K562 (cell line): Measurements from ENCODE around the gene GAB4. TPM values are rescaled to one million over a fixed set of nuclear protein-coding genes. Genes with fewer than 3 reads are reported as not detected.

Experiments used
- ATAC-seq: fragments of 200-7000 bp; cut with Tn5 transposase; 3 replicates; pipeline ENCODE4 v1.9.1; 2020; ENCODE audit warnings: moderate library complexity
- BruUV-seq: library from RNA; stranded (reverse); fragments of 400-500 nt; replicated peaks from 2 replicates; lab custom pipeline; 2021; lab: Mats Ljungman, UMichigan
- CTCF ChIA-PET: fragments of 300-600 bp; formaldehyde crosslinking; extraction: SDS; loops from one replicate; lab custom pipeline; 2021; ENCODE audit warnings: low intra/inter-chr PET ratio; lab: Yijun Ruan, JAX
- POLR2A ChIA-PET: fragments of 300-600, 350-650 bp; sonication (Branson Sonifier 250); formaldehyde crosslinking; extraction: SDS; loops from one replicate; lab custom pipeline; 2021; ENCODE audit warnings: antibody characterized with exemption, inconsistent platforms; lab: Yijun Ruan, JAX
- DNase-seq, 4 experiments: peaks; one replicate each; pipeline versions ENCODE4 v3.0.0 to v3.0.0-alpha.2; 2011 to 2018; ENCODE audit warnings: low spot score in 3 of 4, mixed read lengths in 3 of 4; ENCODE audit errors: extremely low read depth in 1 of 4
- FAIRE-seq: peaks from 2 replicates; lab custom pipeline; 2011; peaks lifted over from hg19 to GRCh38; lab: Jason Lieb, UNC
- H2AFZ ChIP-seq: 2 replicates; pipeline ENCODE4 v1.6.0; 2011; ENCODE audit warnings: low read depth, low read length, control low read depth, inconsistent platforms
- H3K27ac ChIP-seq: fragments of 200-600 bp; 3 replicates; pipeline ENCODE4 v1.8.0; 2011; ENCODE audit warnings: low read depth, mild to moderate bottlenecking, control low read depth, inconsistent platforms, low read length, moderate library complexity, mixed read lengths; ENCODE audit errors: extremely low read depth
- H3K27me3 ChIP-seq, 2 experiments: fragments of 300-600 bp in 1 of 2; 2 replicates in 1 of 2; 3 replicates in 1 of 2; pipeline versions ENCODE4 v1.6.0 to v1.8.0; 2011; ENCODE audit warnings: inconsistent platforms in 2 of 2, low read length in 2 of 2, mild to moderate bottlenecking in 1 of 2, mixed read lengths in 1 of 2, moderate library complexity in 1 of 2; ENCODE audit not compliant: control insufficient read depth in 2 of 2, insufficient read depth in 2 of 2
- H3K36me3 ChIP-seq: fragments of 300-600 bp; 3 replicates; pipeline ENCODE4 v1.8.0; 2011; ENCODE audit warnings: mild to moderate bottlenecking, low read length, inconsistent platforms; ENCODE audit not compliant: control insufficient read depth, insufficient read depth
- H3K4me1 ChIP-seq, 2 experiments: fragments of 200-600 bp in 1 of 2; replicated peaks in 1 of 2; 2 replicates in 1 of 2; 3 replicates in 1 of 2; pipeline versions ENCODE4 v1.5.1 to v1.8.0; 2011; ENCODE audit warnings: inconsistent platforms in 2 of 2, low read length in 2 of 2, mild to moderate bottlenecking in 1 of 2, mixed read lengths in 1 of 2, moderate library complexity in 1 of 2; ENCODE audit not compliant: control insufficient read depth in 2 of 2, insufficient read depth in 2 of 2
- H3K4me2 ChIP-seq: 2 replicates; pipeline ENCODE4 v1.6.1; 2011; ENCODE audit warnings: low read length, control low read depth, inconsistent platforms, mixed read lengths; ENCODE audit not compliant: insufficient read depth
- H3K4me3 ChIP-seq: fragments of 200-600 bp; sonication (generic), shearing (Covaris generic); 2 replicates; pipeline ENCODE4 v1.5.1; 2016; ENCODE audit warnings: control low read depth, inconsistent platforms
- H3K79me2 ChIP-seq: fragments of 200-600 bp; 3 replicates; pipeline ENCODE4 v1.8.0; 2011; ENCODE audit warnings: low read length, inconsistent platforms; ENCODE audit not compliant: control insufficient read depth, insufficient read depth
- H3K9ac ChIP-seq, 2 experiments: 2 replicates each; pipeline versions ENCODE4 v1.6.0 to v1.6.1; 2011; ENCODE audit warnings: low read depth in 2 of 2, low read length in 2 of 2, control low read depth in 1 of 2, inconsistent platforms in 1 of 2, mild to moderate bottlenecking in 1 of 2, mixed read lengths in 1 of 2; ENCODE audit not compliant: insufficient read depth in 1 of 2
- H3K9me1 ChIP-seq: one replicate; pipeline ENCODE4 v1.6.0; 2011; ENCODE audit warnings: inconsistent platforms, mild to moderate bottlenecking, low read length, moderate library complexity; ENCODE audit not compliant: control insufficient read depth, insufficient read depth
- H3K9me3 ChIP-seq: replicated peaks from 2 replicates; pipeline ENCODE4 v1.5.1; 2011; ENCODE audit warnings: low read depth, low read length, inconsistent platforms; ENCODE audit not compliant: control insufficient read depth, insufficient read depth
- H4K20me1 ChIP-seq: replicated peaks from 2 replicates; pipeline ENCODE4 v1.6.1; 2011; ENCODE audit warnings: low read length, inconsistent platforms, mixed read lengths; ENCODE audit not compliant: control insufficient read depth, insufficient read depth
- ADNP ChIP-seq: fragments of 200-800 bp; sonication (Bioruptor generic); IDR thresholded peaks from 2 replicates; pipeline ENCODE4 v1.6.1; 2016; ENCODE audit warnings: missing genetic modification characterization, missing compliant biosample characterization
- BCL6 ChIP-seq: fragments of 250-450 bp; sonication (Bioruptor Pico); IDR thresholded peaks from 2 replicates; pipeline ENCODE4 v1.4.0; 2020
- CC2D1A ChIP-seq: fragments of 450-650 bp; IDR thresholded peaks from 2 replicates; pipeline ENCODE4 v1.6.1; 2017; ENCODE audit warnings: mild to moderate bottlenecking
- E2F5 ChIP-seq: sonication (generic); formaldehyde crosslinking; IDR thresholded peaks from 2 replicates; pipeline ENCODE4 v1.8.0; 2022; ENCODE audit warnings: mild to moderate bottlenecking, missing genetic modification reagents
- FOXA3 ChIP-seq, 2 experiments: fragments of 450-650 bp in 1 of 2; sonication (generic) in 1 of 2; formaldehyde crosslinking; IDR thresholded peaks in 1 of 2; conservative IDR thresholded peaks in 1 of 2; 2 replicates each; pipeline versions ENCODE4 v1.4.0 to v1.8.0; 2020 to 2022; ENCODE audit warnings: mild to moderate bottlenecking in 2 of 2, missing genetic modification reagents in 1 of 2
- MYNN ChIP-seq, 2 experiments: sonication (generic); formaldehyde crosslinking in 1 of 2; IDR thresholded peaks; 2 replicates each; pipeline versions ENCODE4 v1.5.0 to v1.6.1; 2016 to 2020; ENCODE audit warnings: antibody characterized with exemption in 1 of 2, missing genetic modification reagents in 1 of 2
- NFXL1 ChIP-seq: fragments of 450-650 bp; formaldehyde crosslinking; IDR thresholded peaks from 2 replicates; pipeline ENCODE4 v1.4.0; 2021; ENCODE audit warnings: mild to moderate bottlenecking
- PATZ1 ChIP-seq: fragments of 250-450 bp; sonication (Bioruptor Pico); IDR thresholded peaks from 2 replicates; pipeline ENCODE4 v1.5.0; 2020; ENCODE audit warnings: mild to moderate bottlenecking, borderline replicate concordance
- POLR2AphosphoS2 ChIP-seq: IDR thresholded peaks from 2 replicates; pipeline ENCODE4 v1.6.1; 2012; ENCODE audit warnings: low read length, improper control_type of control experiment
- RAD51 ChIP-seq: fragments of 450-650 bp; IDR thresholded peaks from 2 replicates; pipeline ENCODE4 v1.7.1; 2016; ENCODE audit warnings: low read depth, mild to moderate bottlenecking, borderline replicate concordance
- SNIP1 ChIP-seq: fragments of 450-650 bp; IDR thresholded peaks from 2 replicates; pipeline ENCODE4 v1.7.1; 2017; ENCODE audit warnings: low read depth, mild to moderate bottlenecking
- TCFL5 ChIP-seq: fragments of 250-450 bp; sonication (Bioruptor Pico); conservative IDR thresholded peaks from 2 replicates; pipeline ENCODE4 v1.6.1; 2021; ENCODE audit warnings: mild to moderate bottlenecking, moderate library complexity, matching md5 sums
- TEAD4 ChIP-seq, 2 experiments: sonication (generic) in 1 of 2; formaldehyde crosslinking in 1 of 2; IDR thresholded peaks; 2 replicates each; pipeline versions ENCODE4 v1.6.1 to v1.8.0; 2012 to 2022; ENCODE audit warnings: borderline replicate concordance in 1 of 2, inconsistent platforms in 1 of 2, low read length in 1 of 2, mild to moderate bottlenecking in 1 of 2, missing genetic modification reagents in 1 of 2
- ZFPM2 ChIP-seq: fragments of 250-450 bp; sonication (Bioruptor Pico); IDR thresholded peaks from 2 replicates; pipeline ENCODE4 v1.5.1; 2022; ENCODE audit warnings: mild to moderate bottlenecking
- ZNF282 ChIP-seq: sonication (generic); formaldehyde crosslinking; IDR thresholded peaks from 2 replicates; pipeline ENCODE4 v1.8.1; 2023; ENCODE audit warnings: missing genetic modification reagents
- ZNF3 ChIP-seq: fragments of 250-450 bp; sonication (Bioruptor Pico); IDR thresholded peaks from 2 replicates; pipeline ENCODE4 v1.5.0; 2021; ENCODE audit warnings: mild to moderate bottlenecking, moderate library complexity
- WGBS: fragments of 100-300 bp; shearing (Covaris generic); methylation state at CpG from one replicate; pipeline ENCODE4 v1.1.6; 2016; ENCODE audit warnings: low coverage, mixed read lengths; ENCODE audit not compliant: insufficient coverage; ENCODE audit errors: missing lambda C conversion rate; 5-methylcytosine and 5-hydroxymethylcytosine counted together
- in situ Hi-C: fragments of 300-500 bp; cut with MboI; formaldehyde crosslinking; loops from 4 replicates; pipeline ENCODE4 v1.15.0; 2018; ENCODE audit warnings: inconsistent platforms, mixed read lengths
- intact Hi-C: fragments of 100-400 bp; cut with micrococcal nuclease; formaldehyde crosslinking; loops from 2 replicates; pipeline ENCODE4 v1.14.2; 2022
- polyA plus RNA-seq, 8 experiments: library from polyadenylated mRNA; depleted of rRNA in 4 of 8; stranded (reverse) in 5 of 8; unstranded in 3 of 8; fragments of >200 nt; fragmentation: Nextera tagmentation in 2 of 8; fragmentation: Illumina TruSeq in 1 of 8; extraction: Ambion mirVana in 2 of 8; extraction: Trizol in 1 of 8; gene quantifications; 2 replicates each; pipeline versions ENCODE4 v1.2.1 to v1.2.3, GENCODE V29; 2011 to 2014; ENCODE audit warnings: inconsistent platforms in 1 of 8, missing spikeins in 1 of 8
- total RNA-seq, 7 experiments: library from RNA; depleted of rRNA in 6 of 7; stranded (reverse); fragments of >200 nt in 6 of 7; fragmentation: Illumina TruSeq in 2 of 7; extraction: Trizol in 2 of 7; gene quantifications; 2 replicates each; pipeline versions ENCODE4 v1.2.1 to v1.2.3, GENCODE V29; 2011 to 2021; ENCODE audit warnings: low replicate concordance in 1 of 7

The GAB4 gene
- total and polyA plus RNA-seq, 9 of the 15 experiments (the other 6 are each of a cell fraction or from before 2014, with no cell fraction given) = 0.04 to 0.11 (median 0.04) TPM; not detected in 6

- intact Hi-C loops = no loop called here
- in situ Hi-C loops = no loop called here
- no peak overlapping the region for H3K9ac ChIP-seq
- H3K9me3 ChIP-seq = no peaks in the 10 kb centered on the region
- no peaks in the 10 kb centered on the region for H3K36me3 ChIP-seq
- H3K27me3 ChIP-seq = peaks cover 6 to 30% of the 10 kb centered on the region in 2 experiments; a peak in 3 of 5 replicates
- peaks cover 0 to 4% of the 10 kb centered on the region in 2 experiments; a peak in 1 of 5 replicates for H3K4me1 ChIP-seq
- peak in 2 of 4 experiments; percentile 5 to 8 for DNase-seq
- H3K9me1 ChIP-seq = no peaks in the 10 kb centered on the region
- no peak for TF ChIP-seq BCL6
- no peak for TF ChIP-seq TEAD4 (IDR thresholded peaks at IDR 0.05; ENCODE audit: low read length)
- no peak for TF ChIP-seq TEAD4 (CRISPR knock-in tag; IDR thresholded peaks at IDR 0.05; ENCODE audit: borderline replicate concordance)
- TF ChIP-seq POLR2AphosphoS2 = no peak
- TF ChIP-seq ZNF3 (CRISPR knock-in tag) = no peak
- no peak for TF ChIP-seq RAD51
- no peak for TF ChIP-seq MYNN (IDR thresholded peaks at IDR 0.05)
- TF ChIP-seq MYNN (CRISPR knock-in tag; IDR thresholded peaks at IDR 0.05) = no peak
- no peak for TF ChIP-seq SNIP1
- no peak for TF ChIP-seq NFXL1 (CRISPR knock-in tag)
- no peak for TF ChIP-seq ADNP
- no peak for TF ChIP-seq E2F5 (CRISPR knock-in tag)
- TF ChIP-seq FOXA3 (CRISPR knock-in tag; conservative IDR thresholded peaks at IDR 0.05 in 1 of 2, IDR thresholded peaks at IDR 0.05 in 1 of 2) = no peak
- no peak for TF ChIP-seq CC2D1A
- no peak for TF ChIP-seq ZFPM2 (CRISPR knock-in tag)
- no peak for TF ChIP-seq PATZ1 (CRISPR knock-in tag)
- no peak for TF ChIP-seq TCFL5 (CRISPR knock-in tag)
- TF ChIP-seq ZNF282 (CRISPR knock-in tag) = no peak
- ATAC-seq = peak; percentile 10; the same call in 2 of the 3 replicates
- no TSS peak for BruUV-seq
- no peak overlapping the region for H3K27ac ChIP-seq
- no peak overlapping the region for H2AFZ ChIP-seq
- no peaks in the 10 kb centered on the region; the same call in 1 of the 2 replicates for H4K20me1 ChIP-seq
- no peak overlapping the region for H3K4me3 ChIP-seq
- FAIRE-seq = no peak
- no peak overlapping the region for H3K4me2 ChIP-seq
- ChIA-PET POLR2A (interaction anchor here (1.0 to 1.2 kb wide), 2 partner anchors 15 to 220 kb away, joined by 4 to 5 read pairs; no protein-coding TSS in a partner anchor), CTCF (no interaction called here)
- 0% methylated on average over 3 of the region's 3 CpGs for WGBS
- H3K79me2 ChIP-seq = no peaks in the 10 kb centered on the region
Measured at GRCh38 chr22:16960220-16960883, 47.7 kb downstream of the GAB4 start.
